Activated naive CD8-positive, alpha-beta T cell treated with anti-CD3 and anti-CD28 coated beads, Interleukin-2, amount 50 U/mL, for 24 hours (primary cell): ENCODE measurements around the gene JAZF1.

Experiments used
- ATAC-seq: fragments of 150-1000 bp; cut with Tn5 transposase; one replicate; pipeline ENCODE4 v1.10.0; 2021
- DNase-seq: peaks from one replicate; pipeline ENCODE4 v3.0.0; 2021
- H3K27ac Mint-ChIP-seq: one replicate; pipeline ENCODE4 v1.8.0; 2021; ENCODE audit warnings: mild to moderate bottlenecking, mixed read lengths
- H3K27me3 Mint-ChIP-seq: one replicate; pipeline ENCODE4 v1.8.0; 2021; ENCODE audit warnings: mixed read lengths
- H3K36me3 Mint-ChIP-seq: one replicate; pipeline ENCODE4 v1.8.0; 2021; ENCODE audit warnings: low read depth, mixed read lengths
- H3K4me1 Mint-ChIP-seq: one replicate; pipeline ENCODE4 v1.8.0; 2021; ENCODE audit warnings: mixed read lengths
- H3K4me3 Mint-ChIP-seq: one replicate; pipeline ENCODE4 v1.8.0; 2021; ENCODE audit warnings: mild to moderate bottlenecking, moderate library complexity, mixed read lengths
- H3K9me3 Mint-ChIP-seq: one replicate; pipeline ENCODE4 v1.8.0; 2021; ENCODE audit warnings: mixed read lengths

Gene JAZF1

DNA sequence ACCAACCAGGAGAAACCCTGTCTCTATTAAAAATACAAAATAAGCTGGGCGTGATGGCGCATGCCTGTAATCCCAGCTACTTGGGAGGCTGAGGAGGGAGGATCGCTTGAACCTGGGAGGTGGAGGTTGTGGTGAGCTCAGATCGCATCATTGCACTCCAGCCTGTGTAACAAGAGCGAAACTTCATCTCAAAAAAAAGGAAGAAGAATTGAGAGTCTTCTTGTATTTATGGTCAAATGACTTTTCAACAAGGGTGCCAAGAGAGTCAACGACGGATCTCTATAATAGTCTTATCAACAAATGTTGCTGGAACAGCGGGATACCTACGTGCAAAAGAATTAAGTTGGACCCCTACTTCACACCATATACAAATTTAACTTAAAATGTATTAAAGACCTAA, 21.6 kb upstream of the JAZF1 start:
- no peak overlapping the region for H3K27ac Mint-ChIP-seq
- H3K4me1 Mint-ChIP-seq: peaks cover 36% of the 10 kb centered on the region
- peaks cover 10% of the 10 kb centered on the region for H3K9me3 Mint-ChIP-seq
- ATAC-seq: no peak
- peaks cover 4% of the 10 kb centered on the region for H3K36me3 Mint-ChIP-seq
- H3K27me3 Mint-ChIP-seq: peaks cover 5% of the 10 kb centered on the region
- DNase-seq: no peak
- no peak overlapping the region for H3K4me3 Mint-ChIP-seq

DNA sequence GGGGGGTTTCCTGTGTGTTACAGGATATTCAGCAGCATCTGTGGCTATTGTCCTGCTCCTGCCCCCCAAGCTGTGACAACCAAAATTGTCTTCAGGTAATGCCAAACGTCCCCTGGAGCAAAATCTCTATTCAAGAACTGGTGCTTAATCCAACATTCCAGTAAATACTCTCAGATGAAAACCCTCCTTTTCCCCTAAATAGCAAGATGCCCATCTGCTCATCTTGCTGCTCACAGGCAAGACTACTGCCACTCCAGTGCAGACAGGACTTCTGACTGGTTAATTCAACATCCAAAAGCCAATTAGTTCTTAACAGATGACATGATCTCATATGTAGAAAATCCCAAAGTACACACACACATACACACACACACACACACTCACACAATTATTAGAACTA, 20.5 kb upstream of the JAZF1 start:
- H3K27me3 Mint-ChIP-seq: peaks cover 5% of the 10 kb centered on the region
- H3K9me3 Mint-ChIP-seq: no peaks in the 10 kb centered on the region
- ATAC-seq (no peak), DNase-seq (no peak)
- H3K27ac Mint-ChIP-seq: no peak overlapping the region
- H3K36me3 Mint-ChIP-seq: peaks cover 1% of the 10 kb centered on the region
- no peak overlapping the region for H3K4me3 Mint-ChIP-seq
- peaks cover 29% of the 10 kb centered on the region for H3K4me1 Mint-ChIP-seq

DNA sequence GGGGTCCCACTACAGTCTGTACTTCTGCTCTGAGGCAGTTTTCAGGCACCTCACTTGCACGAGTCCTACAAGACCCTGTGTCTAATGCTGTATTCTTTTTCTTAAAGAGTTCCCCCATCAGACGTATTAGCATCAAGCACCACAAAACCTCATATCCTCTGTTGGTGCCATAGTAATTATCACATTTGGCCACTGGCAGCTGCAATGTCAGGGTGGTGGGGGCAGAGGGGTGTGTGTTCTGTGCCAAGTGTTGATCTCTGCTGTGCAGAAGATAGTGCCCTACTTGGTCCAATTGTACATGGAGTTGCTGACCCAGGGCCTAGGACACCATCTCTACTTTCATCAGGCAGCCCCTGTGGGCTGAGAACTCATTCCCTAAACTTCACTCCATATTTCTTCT, 20.0 kb upstream of the JAZF1 start:
- no peak for ATAC-seq
- H3K9me3 Mint-ChIP-seq: no peaks in the 10 kb centered on the region
- peaks cover 5% of the 10 kb centered on the region for H3K27me3 Mint-ChIP-seq
- peaks cover 30% of the 10 kb centered on the region for H3K4me1 Mint-ChIP-seq
- peaks cover under 1% of the 10 kb centered on the region for H3K36me3 Mint-ChIP-seq
- H3K4me3 Mint-ChIP-seq: no peak overlapping the region
- H3K27ac Mint-ChIP-seq: no peak overlapping the region
- no peak for DNase-seq

- Mint-ChIP-seq H3K4me1 (peaks cover 24% of the 10 kb centered on the region), H3K9me3 (no peaks in the 10 kb centered on the region), H3K36me3 (no peaks in the 10 kb centered on the region), H3K27ac (no peak overlapping the region), H3K27me3 (peaks cover 5% of the 10 kb centered on the region), H3K4me3 (no peak overlapping the region)
- ATAC-seq: no peak
- no peak for DNase-seq
These were observed 18.5 kb upstream of the JAZF1 start for GRCh38 chr7:28199021-28199510.

DNA sequence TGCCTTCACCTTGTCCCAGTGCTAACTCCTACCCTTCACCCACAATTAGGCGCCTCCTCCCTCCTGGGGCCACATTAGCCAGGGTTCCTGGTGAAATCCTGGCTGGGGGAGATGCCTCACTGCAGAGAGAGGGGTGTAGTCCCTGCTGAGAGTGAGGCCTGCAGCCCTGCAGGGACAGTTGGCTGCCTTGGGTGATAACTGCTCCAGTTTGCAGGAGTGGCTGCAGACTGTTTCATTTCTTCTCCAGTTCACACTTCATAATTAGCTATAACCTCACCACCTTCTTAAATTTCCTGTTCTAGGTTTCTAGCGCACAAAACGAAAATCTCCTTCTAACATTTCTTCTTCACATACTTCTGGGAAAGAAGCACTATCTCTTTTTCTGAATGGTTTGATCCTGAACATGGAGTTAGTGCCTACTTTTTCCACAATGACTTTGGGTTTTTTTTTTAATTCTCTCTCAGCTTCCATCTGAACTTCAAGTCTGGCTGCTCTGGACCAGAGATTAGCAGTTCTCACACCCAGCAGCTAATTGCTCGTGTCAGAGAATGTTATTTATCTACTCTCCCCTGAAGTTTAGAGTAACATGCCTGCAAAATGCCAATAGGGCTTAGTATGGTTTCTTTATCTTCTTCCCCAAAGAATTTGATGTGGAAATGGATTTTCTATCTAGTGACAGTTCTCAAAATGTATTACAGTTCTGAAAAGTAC, 15.5 kb upstream of the JAZF1 start:
- no peak for ATAC-seq
- peaks cover 10% of the 10 kb centered on the region for H3K27me3 Mint-ChIP-seq
- no peaks in the 10 kb centered on the region for H3K9me3 Mint-ChIP-seq
- no peak for DNase-seq
- no peaks in the 10 kb centered on the region for H3K36me3 Mint-ChIP-seq
- H3K4me3 Mint-ChIP-seq: no peak overlapping the region
- H3K27ac Mint-ChIP-seq: no peak overlapping the region
- H3K4me1 Mint-ChIP-seq: peaks cover 15% of the 10 kb centered on the region

DNA sequence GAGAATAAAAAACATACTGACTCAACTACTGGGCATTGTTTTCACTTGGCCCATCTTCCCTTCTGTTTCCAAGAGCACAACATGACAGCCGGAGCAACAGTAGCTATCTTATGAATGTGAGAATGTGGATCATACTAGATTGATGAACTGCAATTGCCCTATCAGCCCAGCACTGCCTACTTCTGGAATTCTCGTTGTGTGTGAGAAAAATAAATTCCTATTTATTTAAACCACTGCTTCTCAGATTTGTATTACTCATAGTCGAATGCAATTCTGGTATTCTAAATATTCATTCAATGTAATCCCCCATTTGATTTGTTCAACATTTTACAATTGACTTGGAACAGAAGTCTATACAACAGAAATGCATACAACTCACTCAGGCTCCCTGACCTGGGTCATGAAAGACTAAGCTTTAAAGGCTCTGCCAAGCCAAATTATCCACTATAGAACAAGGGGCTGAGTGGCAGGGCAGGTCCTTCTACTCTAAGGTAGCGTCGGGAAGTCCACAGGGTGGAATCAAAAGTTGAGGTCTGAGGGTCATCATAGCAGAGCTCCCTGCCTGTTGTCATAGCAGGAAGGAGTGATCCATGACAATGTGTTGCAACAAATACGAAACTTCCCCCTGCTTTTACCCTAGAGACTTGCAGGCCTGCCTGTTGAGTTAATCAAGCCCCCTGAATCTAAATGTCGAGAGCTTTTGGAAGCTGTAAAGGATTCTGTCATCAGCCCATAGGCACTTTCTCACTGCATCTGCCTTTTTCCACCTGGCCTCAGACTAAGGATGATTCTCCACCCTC, 12.4 kb upstream of the JAZF1 start:
- ATAC-seq: no peak

DNA sequence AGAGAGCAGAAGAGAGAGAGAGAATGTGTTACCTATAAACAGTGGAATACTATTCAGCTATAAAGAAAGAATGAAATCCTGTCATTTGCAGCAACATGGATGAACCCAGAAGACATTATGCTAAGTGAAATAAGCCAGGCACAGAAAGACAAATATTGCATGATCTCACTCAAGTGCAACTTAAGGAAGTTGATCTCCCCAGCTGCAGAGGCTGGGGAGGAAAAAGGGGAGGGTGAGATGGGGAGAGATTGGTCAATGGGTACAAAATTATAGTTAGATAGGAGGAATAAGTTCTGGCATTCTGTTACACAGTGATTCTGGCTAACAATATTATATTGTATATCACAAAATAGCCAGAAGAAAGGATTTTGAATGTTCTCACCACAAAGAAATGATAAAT, 11.2 kb upstream of the JAZF1 start:
- peaks cover 11% of the 10 kb centered on the region for H3K4me1 Mint-ChIP-seq
- no peak overlapping the region for H3K27ac Mint-ChIP-seq

More for the DNA sequence above, 12.4 kb upstream of the JAZF1 start:
- no peak for DNase-seq
- Mint-ChIP-seq H3K4me3 (no peak overlapping the region), H3K4me1 (peaks cover 14% of the 10 kb centered on the region), H3K9me3 (no peaks in the 10 kb centered on the region), H3K27ac (no peak overlapping the region), H3K27me3 (peaks cover 9% of the 10 kb centered on the region), H3K36me3 (no peaks in the 10 kb centered on the region)

GRCh38 chr7:28191184-28191583, 10.6 kb upstream of the JAZF1 start:
- no peak for ATAC-seq
- no peaks in the 10 kb centered on the region for H3K9me3 Mint-ChIP-seq
- H3K27me3 Mint-ChIP-seq: peaks cover 11% of the 10 kb centered on the region
- DNase-seq: no peak
- H3K27ac Mint-ChIP-seq: no peak overlapping the region
- H3K4me3 Mint-ChIP-seq: no peak overlapping the region
- no peaks in the 10 kb centered on the region for H3K36me3 Mint-ChIP-seq
- peaks cover 10% of the 10 kb centered on the region for H3K4me1 Mint-ChIP-seq

More for the DNA sequence above, 11.2 kb upstream of the JAZF1 start:
- ATAC-seq: no peak
- peaks cover 11% of the 10 kb centered on the region for H3K27me3 Mint-ChIP-seq
- no peak overlapping the region for H3K4me3 Mint-ChIP-seq
- no peaks in the 10 kb centered on the region for H3K9me3 Mint-ChIP-seq
- H3K36me3 Mint-ChIP-seq: no peaks in the 10 kb centered on the region
- no peak for DNase-seq

GRCh38 chr7:28190077-28190710, 9.6 kb upstream of the JAZF1 start:
- Mint-ChIP-seq H3K27me3 (peaks cover 11% of the 10 kb centered on the region), H3K4me1 (peaks cover 4% of the 10 kb centered on the region), H3K4me3 (no peak overlapping the region), H3K36me3 (no peaks in the 10 kb centered on the region), H3K9me3 (no peaks in the 10 kb centered on the region), H3K27ac (no peak overlapping the region)
- ATAC-seq (peak; percentile 24), DNase-seq (no peak)

- no peaks in the 10 kb centered on the region for H3K9me3 Mint-ChIP-seq
- H3K4me3 Mint-ChIP-seq: no peak overlapping the region
- no peaks in the 10 kb centered on the region for H3K36me3 Mint-ChIP-seq
- DNase-seq: no peak
- ATAC-seq: no peak
- H3K4me1 Mint-ChIP-seq: peaks cover 10% of the 10 kb centered on the region
- peaks cover 8% of the 10 kb centered on the region for H3K27me3 Mint-ChIP-seq
- no peak overlapping the region for H3K27ac Mint-ChIP-seq
These were observed 6.4 kb upstream of the JAZF1 start for GRCh38 chr7:28187012-28187411.

DNA sequence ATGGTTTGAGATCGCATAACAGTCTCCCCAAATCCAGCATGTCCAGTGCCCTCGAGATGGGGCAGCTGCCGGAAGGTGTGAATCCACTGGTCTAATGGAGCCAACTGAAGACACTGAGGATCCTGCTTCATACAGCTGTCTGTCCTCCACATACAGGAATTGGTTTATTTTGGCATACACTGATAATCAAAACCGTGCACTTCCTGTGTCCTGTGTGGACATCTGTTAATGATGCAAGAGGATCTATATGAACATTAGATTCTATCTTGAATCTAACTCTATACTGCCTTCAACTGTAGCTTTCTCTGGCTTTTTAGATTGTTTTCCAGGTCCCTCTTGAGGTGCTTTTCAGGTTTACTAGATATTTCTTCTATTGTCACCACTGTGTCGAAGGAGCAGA, 3.0 kb upstream of the JAZF1 start:
- no peak for ATAC-seq
- peaks cover 22% of the 10 kb centered on the region for H3K4me1 Mint-ChIP-seq
- no peaks in the 10 kb centered on the region for H3K9me3 Mint-ChIP-seq
- peaks cover 4% of the 10 kb centered on the region for H3K27me3 Mint-ChIP-seq
- H3K27ac Mint-ChIP-seq: no peak overlapping the region
- DNase-seq: no peak
- H3K4me3 Mint-ChIP-seq: no peak overlapping the region
- peaks cover 2% of the 10 kb centered on the region for H3K36me3 Mint-ChIP-seq

DNA sequence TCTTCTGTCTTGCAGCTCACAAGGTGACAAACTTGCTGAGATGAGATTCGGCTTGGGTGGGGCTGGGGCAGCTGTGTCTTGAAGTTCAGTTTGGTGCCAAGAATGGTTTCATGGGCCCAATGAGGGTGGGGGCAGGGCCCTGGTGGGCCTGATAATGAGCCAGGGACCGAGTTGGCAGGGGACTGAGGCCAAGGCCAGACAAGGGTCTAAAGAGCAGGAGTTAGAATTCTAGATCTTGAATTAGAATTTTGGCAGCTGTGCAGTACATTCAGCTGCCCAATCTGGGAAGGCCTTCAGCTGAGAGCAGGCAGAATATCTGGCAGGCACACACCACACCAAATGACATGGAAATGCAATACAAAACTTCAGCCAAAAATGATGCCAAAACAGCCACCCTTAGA, 1.5 kb upstream of the JAZF1 start:
- no peak for ATAC-seq
- H3K27me3 Mint-ChIP-seq: peaks cover 2% of the 10 kb centered on the region
- no peaks in the 10 kb centered on the region for H3K9me3 Mint-ChIP-seq
- no peak overlapping the region for H3K27ac Mint-ChIP-seq
- peaks cover 2% of the 10 kb centered on the region for H3K36me3 Mint-ChIP-seq
- DNase-seq: no peak
- H3K4me3 Mint-ChIP-seq: no peak overlapping the region
- peaks cover 33% of the 10 kb centered on the region for H3K4me1 Mint-ChIP-seq

DNA sequence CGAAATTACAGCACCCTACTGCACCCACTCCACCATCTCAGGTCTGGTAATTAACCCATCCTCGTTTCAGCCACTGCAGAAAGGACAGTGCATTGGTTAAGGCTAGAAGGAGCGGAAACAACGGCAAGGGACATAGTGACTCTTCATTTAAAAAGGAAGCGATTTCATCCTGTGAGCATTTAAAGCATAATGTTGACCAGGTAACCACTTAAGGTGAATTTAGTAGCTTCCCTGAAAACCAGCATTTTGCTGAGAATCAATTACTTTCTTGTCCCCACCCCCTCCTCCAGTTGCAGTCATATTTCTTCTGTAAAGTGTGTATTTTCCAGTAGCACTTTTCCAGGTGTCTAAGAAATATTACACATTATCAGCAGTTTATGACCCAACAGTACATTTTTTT, 821 bp upstream of the JAZF1 start:
- peaks cover 2% of the 10 kb centered on the region for H3K36me3 Mint-ChIP-seq
- H3K27me3 Mint-ChIP-seq: peaks cover 2% of the 10 kb centered on the region
- DNase-seq: no peak
- peaks cover 38% of the 10 kb centered on the region for H3K4me1 Mint-ChIP-seq
- ATAC-seq: no peak
- no peak overlapping the region for H3K27ac Mint-ChIP-seq
- H3K9me3 Mint-ChIP-seq: no peaks in the 10 kb centered on the region
- peak overlapping the region; percentile 84 for H3K4me3 Mint-ChIP-seq

DNA sequence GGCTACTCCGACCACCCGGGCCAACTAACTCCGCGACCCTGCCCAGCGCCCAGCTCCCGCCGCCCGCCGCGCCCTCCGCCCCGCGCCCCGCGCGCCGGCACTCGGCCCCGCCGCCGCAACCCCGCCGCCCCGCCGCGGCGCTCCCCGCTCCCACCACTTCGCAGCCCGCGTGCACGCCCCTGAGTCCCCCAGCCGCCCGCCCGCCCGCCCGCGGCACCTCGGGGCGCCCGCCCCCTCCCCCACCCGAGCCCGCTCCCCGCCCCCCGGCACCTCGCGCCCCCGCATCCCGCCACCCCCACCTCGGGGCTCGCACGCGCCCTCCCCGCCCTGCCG, 598 bp downstream of the JAZF1 start:
- Mint-ChIP-seq H3K27ac (no peak overlapping the region), H3K4me1 (peaks cover 50% of the 10 kb centered on the region), H3K4me3 (peak overlapping the region; percentile 71), H3K36me3 (peaks cover 3% of the 10 kb centered on the region), H3K9me3 (no peaks in the 10 kb centered on the region), H3K27me3 (peaks cover 2% of the 10 kb centered on the region)
- ATAC-seq: no peak
- DNase-seq: no peak
